Prostate gland (tissue), 2 donors: ENCODE results near the gene PID1. TPM values are rescaled to one million over a fixed set of nuclear protein-coding genes. Genes with fewer than 3 reads are reported as not detected.

Experiments used
- DNase-seq: peaks from one replicate; pipeline ENCODE4 v3.0.0-alpha.2; 2019; ENCODE audit warnings: low spot score
- H3K27ac ChIP-seq, 2 donors: fragments of 200-600 bp; sonication (generic); 2 replicates each; pipeline ENCODE4 v1.5.1; 2017 to 2019
- H3K27me3 ChIP-seq: fragments of 200-600 bp; sonication (generic); replicated peaks from 2 replicates; pipeline ENCODE4 v1.5.1; 2019; ENCODE audit not compliant: insufficient read depth
- H3K36me3 ChIP-seq, 2 donors: fragments of 200-600 bp; sonication (generic); 1 replicate in 1 of 2; 2 replicates in 1 of 2; pipeline versions ENCODE4 v1.5.1 to v1.8.1; 2017 to 2019
- H3K4me1 ChIP-seq: fragments of 200-600 bp; sonication (generic); replicated peaks from 2 replicates; pipeline ENCODE4 v1.5.1; 2019
- H3K4me3 ChIP-seq, 2 donors: fragments of 200-600 bp; sonication (generic); 2 replicates each; pipeline ENCODE4 v1.5.1; 2017 to 2019
- H3K9me3 ChIP-seq: fragments of 200-600 bp; sonication (generic); 2 replicates; pipeline ENCODE4 v1.5.1; 2017
- CTCF ChIP-seq, 4 experiments: fragments of 200-600 bp in 2 of 4; fragments of 450-650 bp in 2 of 4; sonication (generic) in 2 of 4; IDR thresholded peaks; 1 replicate in 3 of 4; 2 replicates in 1 of 4; pipeline ENCODE4 v1.5.1; 2016 to 2019; ENCODE audit warnings: antibody characterized with exemption in 4 of 4, mild to moderate bottlenecking in 2 of 4, moderate library complexity in 2 of 4
- POLR2A ChIP-seq: fragments of 450-650 bp; IDR thresholded peaks from one replicate; pipeline ENCODE4 v1.6.1; 2016; ENCODE audit warnings: antibody characterized with exemption, mild to moderate bottlenecking
- POLR2AphosphoS5 ChIP-seq: sonication (generic); formaldehyde crosslinking; IDR thresholded peaks from one replicate; pipeline ENCODE4 v1.6.1; 2017; ENCODE audit warnings: antibody characterized with exemption
- WGBS: methylation state at CpG from one replicate; pipeline ENCODE4 v1.1.5; 2018; 5-methylcytosine and 5-hydroxymethylcytosine counted together
- intact Hi-C: fragments of 100-400 bp; cut with DNase I; formaldehyde crosslinking; loops from one replicate; pipeline ENCODE4 v1.14.2; 2022
- total RNA-seq, 2 donors: library from RNA; depleted of rRNA; stranded (reverse); fragments of >200 nt; gene quantifications; one replicate each; pipeline ENCODE4 v1.1.0, GENCODE V29; 2016

Gene PID1
- total RNA-seq, 2 donors from 2014 or later, result 14.0 to 21.0 TPM

- no peaks in the 10 kb centered on the region for H3K27me3 ChIP-seq
- no peaks in the 10 kb centered on the region for H3K36me3 ChIP-seq
- H3K4me1 ChIP-seq, result no peaks in the 10 kb centered on the region
- 95% methylated on average over 1 of the region's 1 CpG for WGBS
- H3K4me3 ChIP-seq, result no peak overlapping the region
- H3K27ac ChIP-seq, result no peak overlapping the region
- no peak for DNase-seq
- intact Hi-C loops, result no loop called here
- TF ChIP-seq CTCF (IDR thresholded peaks at IDR 0.05), result no peak
- no peak for TF ChIP-seq POLR2AphosphoS5
- no peak for TF ChIP-seq POLR2A
- H3K9me3 ChIP-seq, result no peaks in the 10 kb centered on the region
These were observed 175.6 kb downstream of the PID1 start for GRCh38 chr2:229095472-229095871.

GRCh38 chr2:229090225-229090624 lies 180.9 kb downstream of the PID1 start:
- Histone ChIP-seq H3K27ac (no peak overlapping the region), H3K4me1 (no peaks in the 10 kb centered on the region), H3K27me3 (no peaks in the 10 kb centered on the region), H3K9me3 (no peaks in the 10 kb centered on the region), H3K36me3 (no peaks in the 10 kb centered on the region), H3K4me3 (no peak overlapping the region)
- TF ChIP-seq CTCF (IDR thresholded peaks at IDR 0.05), result no peak
- no peak for TF ChIP-seq POLR2AphosphoS5
- no peak for TF ChIP-seq POLR2A
- 96% methylated on average over 2 of the region's 2 CpGs for WGBS
- intact Hi-C loops, result no loop called here
- DNase-seq, result no peak

GRCh38 chr2:229089776-229090175 lies 181.3 kb downstream of the PID1 start:
- no peaks in the 10 kb centered on the region for H3K4me1 ChIP-seq
- no peak for DNase-seq
- no peak overlapping the region for H3K27ac ChIP-seq
- H3K9me3 ChIP-seq, result no peaks in the 10 kb centered on the region
- H3K27me3 ChIP-seq, result no peaks in the 10 kb centered on the region
- intact Hi-C loops, result no loop called here
- 69% methylated on average over 3 of the region's 3 CpGs for WGBS
- H3K36me3 ChIP-seq, result no peaks in the 10 kb centered on the region
- no peak overlapping the region for H3K4me3 ChIP-seq
- TF ChIP-seq CTCF (IDR thresholded peaks at IDR 0.05) (no peak), POLR2AphosphoS5 (no peak), POLR2A (no peak)

GRCh38 chr2:229088966-229089700 lies 182.0 kb downstream of the PID1 start:
- intact Hi-C loops, result no loop called here
- H3K4me3 ChIP-seq, result no peak overlapping the region
- WGBS, result 77% methylated on average over 7 of the region's 7 CpGs
- no peaks in the 10 kb centered on the region for H3K27me3 ChIP-seq
- no peaks in the 10 kb centered on the region for H3K4me1 ChIP-seq
- no peak overlapping the region for H3K27ac ChIP-seq
- no peak for DNase-seq
- no peaks in the 10 kb centered on the region for H3K9me3 ChIP-seq
- H3K36me3 ChIP-seq, result no peaks in the 10 kb centered on the region
- no peak for TF ChIP-seq POLR2AphosphoS5
- no peak for TF ChIP-seq CTCF (IDR thresholded peaks at IDR 0.05)
- no peak for TF ChIP-seq POLR2A

GRCh38 chr2:229088517-229088913 lies 182.6 kb downstream of the PID1 start:
- intact Hi-C loops, result no loop called here
- Histone ChIP-seq H3K36me3 (no peaks in the 10 kb centered on the region), H3K4me3 (no peak overlapping the region), H3K4me1 (no peaks in the 10 kb centered on the region), H3K27ac (no peak overlapping the region), H3K9me3 (no peaks in the 10 kb centered on the region), H3K27me3 (no peaks in the 10 kb centered on the region)
- DNase-seq, result no peak
- 70% methylated on average over 2 of the region's 2 CpGs for WGBS
- TF ChIP-seq CTCF (IDR thresholded peaks at IDR 0.05), result no peak
- TF ChIP-seq POLR2A, result no peak
- no peak for TF ChIP-seq POLR2AphosphoS5
